ENCODE measurements around the gene C1QTNF4.
"Not testable (repeated sequence)": the region's sequence is repeated elsewhere in the genome, so short reads cannot be mapped to it uniquely, and the experiment has no call there.

C1QTNF4 gene

GRCh38 chr11:47565340-47566148 lies 28.7 kb downstream of the C1QTNF4 start, which contains the start of gene PTPMT1:
Gene PTPMT1, plus strand, starts transcription at chr11:47565599. Its CDS starts 24 bp downstream, at chr11:47565623.
- DNase-seq (ENCODE audit: low read depth), result peak; percentile 49

- DNase-seq (ENCODE audit: low read depth), result no peak
Measured at GRCh38 chr11:47564933-47565339, 29.3 kb downstream of the C1QTNF4 start.

GRCh38 chr11:47564366-47564765 lies 29.8 kb downstream of the C1QTNF4 start:
- DNase-seq (ENCODE audit: low read depth), result not testable (repeated sequence)

GRCh38 chr11:47562393-47562792 lies 31.8 kb downstream of the C1QTNF4 start:
- DNase-seq (ENCODE audit: low read depth), result not testable (repeated sequence)

- DNase-seq (ENCODE audit: low read depth), result no peak
Measured at GRCh38 chr11:47560426-47560825, 33.8 kb downstream of the C1QTNF4 start.

- no peak for DNase-seq (ENCODE audit: low read depth)
Measured at GRCh38 chr11:47558695-47559094, 35.5 kb downstream of the C1QTNF4 start.

- DNase-seq (ENCODE audit: low read depth), result not testable (repeated sequence)
Measured at GRCh38 chr11:47557004-47557403, 37.2 kb downstream of the C1QTNF4 start.

GRCh38 chr11:47553406-47553743 lies 40.8 kb downstream of the C1QTNF4 start:
- no peak for DNase-seq (ENCODE audit: low read depth)

GRCh38 chr11:47552566-47553405 lies 41.4 kb downstream of the C1QTNF4 start, which contains the start of gene CELF1:
Gene CELF1, minus strand, starts transcription at chr11:47553132. Its CDS starts 53,609 bp downstream, at chr11:47499523.
- peak; percentile 86 for DNase-seq (ENCODE audit: low read depth)

GRCh38 chr11:47552056-47552565 lies 42.1 kb downstream of the C1QTNF4 start:
- no peak for DNase-seq (ENCODE audit: low read depth)

- no peak for DNase-seq (ENCODE audit: low read depth)
Measured at GRCh38 chr11:47551086-47551485, 43.1 kb downstream of the C1QTNF4 start.

GRCh38 chr11:47550288-47551047 lies 43.7 kb downstream of the C1QTNF4 start:
- DNase-seq (ENCODE audit: low read depth), result no peak

GRCh38 chr11:47546274-47546673 lies 47.9 kb downstream of the C1QTNF4 start:
- not testable (repeated sequence) for DNase-seq (ENCODE audit: low read depth)

- no peak for DNase-seq (ENCODE audit: low read depth)
Measured at GRCh38 chr11:47545298-47545697, 48.9 kb downstream of the C1QTNF4 start.

- DNase-seq (ENCODE audit: low read depth), result no peak
Measured at GRCh38 chr11:47541070-47541469, 53.1 kb downstream of the C1QTNF4 start.

- no peak for DNase-seq (ENCODE audit: low read depth)
Measured at GRCh38 chr11:47539681-47540039, 54.6 kb downstream of the C1QTNF4 start.
